Endodermal cell (in vitro differentiated cells): ENCODE measurements around the gene OR1A2. TPM values are rescaled to one million over a fixed set of nuclear protein-coding genes. Genes with fewer than 3 reads are reported as not detected.

Experiments
- DNase-seq: peaks from one replicate; pipeline ENCODE4 v3.0.0-alpha.2; 2017
- H3K27ac ChIP-seq: 2 replicates; pipeline ENCODE4 v1.5.1; 2013; ENCODE audit warnings: mild to moderate bottlenecking, low read depth, low read length, moderate library complexity
- H3K27me3 ChIP-seq: 2 replicates; pipeline ENCODE4 v1.6.1; 2013; ENCODE audit warnings: mild to moderate bottlenecking, low read length, moderate library complexity; ENCODE audit not compliant: insufficient read depth, control insufficient read depth, poor library complexity, severe bottlenecking
- H3K36me3 ChIP-seq: 2 replicates; pipeline ENCODE4 v1.7.0; 2013; ENCODE audit warnings: mild to moderate bottlenecking, low read length, moderate library complexity; ENCODE audit not compliant: control insufficient read depth, insufficient read depth
- H3K4me1 ChIP-seq: one replicate; pipeline ENCODE4 v1.7.0; 2013; ENCODE audit warnings: low read length; ENCODE audit not compliant: control insufficient read depth, insufficient read depth
- H3K4me3 ChIP-seq: 2 replicates; pipeline ENCODE4 v1.5.1; 2013; ENCODE audit warnings: mild to moderate bottlenecking, low read length, moderate library complexity
- H3K9ac ChIP-seq: 2 replicates; pipeline ENCODE4 v1.6.1; 2013; ENCODE audit warnings: mild to moderate bottlenecking, low read length, moderate library complexity; ENCODE audit not compliant: poor library complexity, severe bottlenecking; ENCODE audit errors: extremely low read depth
- H3K9me3 ChIP-seq: 2 replicates; pipeline ENCODE4 v1.6.1; 2013; ENCODE audit warnings: mild to moderate bottlenecking, low read length, moderate library complexity; ENCODE audit not compliant: control insufficient read depth
- H3K27ac Mint-ChIP-seq: 2 replicates; pipeline ENCODE4 v1.8.0; 2020; ENCODE audit warnings: mixed read lengths
- H3K27me3 Mint-ChIP-seq: 2 replicates; pipeline ENCODE4 v1.8.0; 2021; ENCODE audit warnings: mild to moderate bottlenecking, mixed read lengths; ENCODE audit not compliant: insufficient read depth
- H3K36me3 Mint-ChIP-seq: 2 replicates; pipeline ENCODE4 v1.8.0; 2020; ENCODE audit warnings: low read depth, mixed read lengths
- H3K4me1 Mint-ChIP-seq: 2 replicates; pipeline ENCODE4 v1.8.0; 2020; ENCODE audit warnings: mixed read lengths
- H3K4me3 Mint-ChIP-seq: 2 replicates; pipeline ENCODE4 v1.8.0; 2020; ENCODE audit warnings: mild to moderate bottlenecking, moderate library complexity, mixed read lengths
- H3K9me3 Mint-ChIP-seq: 2 replicates; pipeline ENCODE4 v1.8.0; 2020; ENCODE audit warnings: mild to moderate bottlenecking, mixed read lengths
- CTCF ChIP-seq: fragments of 200-600 bp; sonication (generic); conservative IDR thresholded peaks from 2 replicates; pipeline ENCODE4 v1.5.0; 2021; ENCODE audit warnings: antibody characterized with exemption, mild to moderate bottlenecking
- WGBS, 2 experiments: methylation state at CpG; one replicate each; pipeline versions ENCODE4 v1.1.5 to v1.1.7; 2013; ENCODE audit warnings: missing lambda C conversion rate in 2 of 2, mixed read lengths in 1 of 2; ENCODE audit not compliant: insufficient coverage in 1 of 2, insufficient read length in 1 of 2; 5-methylcytosine and 5-hydroxymethylcytosine counted together
- long read RNA-seq, 4 experiments: library from polyadenylated mRNA in 2 of 4; library from RNA in 1 of 4; library from capped mRNA in 1 of 4; stranded (forward) in 3 of 4; unstranded in 1 of 4; transcript quantifications; one replicate each; pipeline ENCODE4 v2.0.0, GENCODE V29; 2020 to 2021; ENCODE audit warnings: inconsistent platforms in 1 of 4
- polyA plus RNA-seq, 2 experiments: library from polyadenylated mRNA; stranded (reverse); fragments of 50-300 nt; gene quantifications; one replicate each; pipeline ENCODE4 v1.2.3, GENCODE V29; 2013
- total RNA-seq, 2 donors: library from RNA; stranded (reverse); fragmentation: NEBNext Ultra II Directional in 1 of 2; extraction: Animal tissue kit (Norgen Biotek cat#: 25700) in 1 of 2; gene quantifications; 2 replicates in 1 of 2; 3 replicates in 1 of 2; pipeline ENCODE4 v1.2.1, GENCODE V29; 2021

OR1A2 gene
- not detected for total RNA-seq
- polyA plus RNA-seq (2013, experiment 1 of 2): not detected
- not detected for polyA plus RNA-seq (2013, experiment 2 of 2)
- long read RNA-seq, experiment 1: 0 reads
- long read RNA-seq, experiment 2: 0 reads
- long read RNA-seq, experiment 3: 0 reads
- long read RNA-seq, experiment 4: 0 reads

- H3K4me1 Mint-ChIP-seq: no peaks in the 10 kb centered on the region
Observed at GRCh38 chr17:3197219-3197618, at the start of gene OR1A2. TSS of gene OR1A2 (plus strand) at chr17:3197519. CDS start at chr17:3197519, 0 bp downstream.

GRCh38 chr17:3157218-3157617 lies 40.1 kb upstream of the OR1A2 start:
- no peak overlapping the region for H3K27ac ChIP-seq
- H3K36me3 Mint-ChIP-seq: no peaks in the 10 kb centered on the region
- DNase-seq: no peak
- H3K27me3 ChIP-seq: no peaks in the 10 kb centered on the region
- TF ChIP-seq CTCF: no peak
- H3K9me3 ChIP-seq: peaks cover 26% of the 10 kb centered on the region
- H3K36me3 ChIP-seq: no peaks in the 10 kb centered on the region
- H3K4me3 Mint-ChIP-seq: no peak overlapping the region
- WGBS, 2 experiments: no CpG with 5 or more reads among the region's 1 CpG
- H3K9me3 Mint-ChIP-seq: peaks cover 80% of the 10 kb centered on the region
- no peaks in the 10 kb centered on the region for H3K27me3 Mint-ChIP-seq
- no peak overlapping the region for H3K27ac Mint-ChIP-seq
- H3K4me3 ChIP-seq: no peak overlapping the region
- no peaks in the 10 kb centered on the region for H3K4me1 Mint-ChIP-seq
- H3K4me1 ChIP-seq: no peaks in the 10 kb centered on the region
- H3K9ac ChIP-seq: no peak overlapping the region

More at GRCh38 chr17:3197219-3197618, at the start of gene OR1A2:
- Histone ChIP-seq H3K27me3 (no peaks in the 10 kb centered on the region), H3K27ac (no peak within 1 kb of the TSS), H3K4me3 (no peak within 1 kb of the TSS), H3K4me1 (no peaks in the 10 kb centered on the region), H3K36me3 (no peaks in the 10 kb centered on the region), H3K9ac (no peak within 1 kb of the TSS), H3K9me3 (peaks cover 48% of the 10 kb centered on the region)
- 52 to 65% methylated on average over 4 of the region's 4 CpGs for WGBS, 2 experiments
- Mint-ChIP-seq H3K27me3 (no peaks in the 10 kb centered on the region), H3K9me3 (peaks cover 81% of the 10 kb centered on the region), H3K36me3 (no peaks in the 10 kb centered on the region), H3K4me3 (no peak within 1 kb of the TSS), H3K27ac (no peak within 1 kb of the TSS)
- no peak for TF ChIP-seq CTCF
- no peak for DNase-seq

- Histone ChIP-seq H3K36me3 (no peaks in the 10 kb centered on the region), H3K27me3 (no peaks in the 10 kb centered on the region), H3K4me1 (no peaks in the 10 kb centered on the region), H3K27ac (no peak overlapping the region), H3K4me3 (no peak overlapping the region), H3K9me3 (peaks cover 47% of the 10 kb centered on the region), H3K9ac (no peak overlapping the region)
- H3K36me3 Mint-ChIP-seq: no peaks in the 10 kb centered on the region
- H3K27me3 Mint-ChIP-seq: no peaks in the 10 kb centered on the region
- peaks cover 94% of the 10 kb centered on the region for H3K9me3 Mint-ChIP-seq
- 86 to 88% methylated on average over 3 to 5 of the region's 5 CpGs for WGBS, 2 experiments
- DNase-seq: no peak
- TF ChIP-seq CTCF: no peak
- H3K4me3 Mint-ChIP-seq: no peak overlapping the region
- H3K4me1 Mint-ChIP-seq: no peaks in the 10 kb centered on the region
- H3K27ac Mint-ChIP-seq: no peak overlapping the region
Observed at GRCh38 chr17:3167574-3167973, 29.7 kb upstream of the OR1A2 start.
